NCI-H2227 treated with DMSO at 0.1 percent for 48 hours (cell line): ENCODE results near the gene EGFLAM.

Experiments
- DNase-seq: peaks from one replicate; lab custom pipeline; 2025; lab: John Stamatoyannopoulos, UW

The EGFLAM gene

GRCh38 chr5:38258319-38259061, at the start of gene EGFLAM:
Gene EGFLAM, plus strand, starts transcription at chr5:38258559. Its CDS starts 196 bp downstream, at chr5:38258755.
- peak; percentile 6 for DNase-seq

GRCh38 chr5:38208782-38209378, 49.5 kb upstream of the EGFLAM start:
- no peak for DNase-seq

GRCh38 chr5:38210676-38211353, 47.5 kb upstream of the EGFLAM start:
- DNase-seq: no peak

- no peak for DNase-seq
Measured at GRCh38 chr5:38211354-38211710, 47.0 kb upstream of the EGFLAM start.

GRCh38 chr5:38212307-38212706, 46.1 kb upstream of the EGFLAM start:
- DNase-seq: no peak

- no peak for DNase-seq
Measured at GRCh38 chr5:38226091-38226490, 32.3 kb upstream of the EGFLAM start.

GRCh38 chr5:38228914-38229313, 29.4 kb upstream of the EGFLAM start:
- no peak for DNase-seq

GRCh38 chr5:38234737-38235136, 23.6 kb upstream of the EGFLAM start:
- no peak for DNase-seq

- DNase-seq: no peak
Measured at GRCh38 chr5:38237681-38238080, 20.7 kb upstream of the EGFLAM start.

GRCh38 chr5:38240212-38240611, 18.1 kb upstream of the EGFLAM start:
- no peak for DNase-seq

GRCh38 chr5:38241655-38242054, 16.7 kb upstream of the EGFLAM start:
- no peak for DNase-seq

- DNase-seq: no peak
Measured at GRCh38 chr5:38245307-38245706, 13.1 kb upstream of the EGFLAM start.

GRCh38 chr5:38249301-38249700, 9.1 kb upstream of the EGFLAM start:
- DNase-seq: no peak

- DNase-seq: no peak
Measured at GRCh38 chr5:38249812-38250211, 8.5 kb upstream of the EGFLAM start.

GRCh38 chr5:38250763-38251448, 7.5 kb upstream of the EGFLAM start:
- DNase-seq: no peak

- DNase-seq: no peak
Measured at GRCh38 chr5:38253759-38254158, 4.6 kb upstream of the EGFLAM start.

GRCh38 chr5:38257308-38258041, 884 bp upstream of the EGFLAM start:
- DNase-seq: no peak

GRCh38 chr5:38258042-38258318, 379 bp upstream of the EGFLAM start:
- DNase-seq: no peak

GRCh38 chr5:38259062-38259808, 876 bp downstream of the EGFLAM start:
- DNase-seq: no peak

GRCh38 chr5:38259809-38260160, 1.4 kb downstream of the EGFLAM start:
- DNase-seq: no peak

GRCh38 chr5:38263983-38264382, 5.6 kb downstream of the EGFLAM start:
- DNase-seq: no peak
